IMR-90 (cell line): Measurements from ENCODE around the gene ASNSD1.

Source experiments
- CEBPB ChIP-seq: IDR thresholded peaks from 2 replicates; pipeline ENCODE4 v1.6.1; 2012; ENCODE audit warnings: low read depth, low read length, improper control_type of control experiment
- CHD1 ChIP-seq: IDR thresholded peaks from 2 replicates; pipeline ENCODE4 v1.6.1; 2012; ENCODE audit warnings: low read depth, low read length, improper control_type of control experiment
- CTCF ChIP-seq: conservative IDR thresholded peaks from 2 replicates; pipeline ENCODE4 v1.5.1; 2012; ENCODE audit warnings: mild to moderate bottlenecking, low read depth, low read length, improper control_type of control experiment
- MAFK ChIP-seq: IDR thresholded peaks from 2 replicates; pipeline ENCODE4 v1.6.1; 2012; ENCODE audit warnings: low read depth, low read length, improper control_type of control experiment
- POLR2A ChIP-seq: IDR thresholded peaks from 2 replicates; pipeline ENCODE4 v1.6.1; 2012; ENCODE audit warnings: mild to moderate bottlenecking, low read depth, low read length
- RCOR1 ChIP-seq: IDR thresholded peaks from 2 replicates; pipeline ENCODE4 v1.6.1; 2012; ENCODE audit warnings: mild to moderate bottlenecking, low read length, improper control_type of control experiment; ENCODE audit not compliant: insufficient replicate concordance
- RFX5 ChIP-seq: IDR thresholded peaks from 2 replicates; pipeline ENCODE4 v1.8.0; 2012; ENCODE audit warnings: low read depth, mild to moderate bottlenecking, low read length, moderate library complexity
- SMC3 ChIP-seq: fragments of 150-350 bp; IDR thresholded peaks from 2 replicates; pipeline ENCODE4 v1.6.1; 2016; ENCODE audit warnings: low read depth, mild to moderate bottlenecking, antibody characterized with exemption, low read length, moderate library complexity
- TF ChIP-seq, protein P1 (sequence below): fragments of 150-350 bp; IDR thresholded peaks from 2 replicates; pipeline ENCODE4 v1.6.1; 2017; ENCODE audit warnings: mild to moderate bottlenecking, antibody characterized with exemption, low read length, low read depth
- TF ChIP-seq, protein P2 (sequence below): fragments of 150-350 bp; IDR thresholded peaks from 2 replicates; pipeline ENCODE4 v1.6.1; 2016; ENCODE audit warnings: low read depth, mild to moderate bottlenecking, low read length, moderate library complexity, borderline replicate concordance

- TF ChIP-seq CTCF = no peak
- no peak for TF ChIP-seq POLR2A
- TF ChIP-seq, protein P1, sequence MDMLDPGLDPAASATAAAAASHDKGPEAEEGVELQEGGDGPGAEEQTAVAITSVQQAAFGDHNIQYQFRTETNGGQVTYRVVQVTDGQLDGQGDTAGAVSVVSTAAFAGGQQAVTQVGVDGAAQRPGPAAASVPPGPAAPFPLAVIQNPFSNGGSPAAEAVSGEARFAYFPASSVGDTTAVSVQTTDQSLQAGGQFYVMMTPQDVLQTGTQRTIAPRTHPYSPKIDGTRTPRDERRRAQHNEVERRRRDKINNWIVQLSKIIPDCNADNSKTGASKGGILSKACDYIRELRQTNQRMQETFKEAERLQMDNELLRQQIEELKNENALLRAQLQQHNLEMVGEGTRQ = no peak
- no peak for TF ChIP-seq RCOR1
- TF ChIP-seq CEBPB = no peak
- no peak for TF ChIP-seq RFX5
- no peak for TF ChIP-seq SMC3
- TF ChIP-seq CHD1 = no peak
- no peak for TF ChIP-seq MAFK
- TF ChIP-seq, protein P2, sequence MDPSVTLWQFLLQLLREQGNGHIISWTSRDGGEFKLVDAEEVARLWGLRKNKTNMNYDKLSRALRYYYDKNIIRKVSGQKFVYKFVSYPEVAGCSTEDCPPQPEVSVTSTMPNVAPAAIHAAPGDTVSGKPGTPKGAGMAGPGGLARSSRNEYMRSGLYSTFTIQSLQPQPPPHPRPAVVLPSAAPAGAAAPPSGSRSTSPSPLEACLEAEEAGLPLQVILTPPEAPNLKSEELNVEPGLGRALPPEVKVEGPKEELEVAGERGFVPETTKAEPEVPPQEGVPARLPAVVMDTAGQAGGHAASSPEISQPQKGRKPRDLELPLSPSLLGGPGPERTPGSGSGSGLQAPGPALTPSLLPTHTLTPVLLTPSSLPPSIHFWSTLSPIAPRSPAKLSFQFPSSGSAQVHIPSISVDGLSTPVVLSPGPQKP = no peak
Measured at GRCh38 chr2:189659734-189660133, 1.5 kb upstream of the ASNSD1 start.
